DND-41 (cell line): ENCODE measurements around the gene BCL6.

Experiments
- ATAC-seq: fragments of 200-7000 bp; cut with Tn5 transposase; 3 replicates; pipeline ENCODE4 v1.9.1; 2021; ENCODE audit warnings: low read depth; ENCODE audit not compliant: insufficient read depth
- DNase-seq: peaks from one replicate; pipeline ENCODE4 v3.0.0-alpha.2; 2020
- H2AFZ ChIP-seq: 2 replicates; pipeline ENCODE4 v1.6.0; 2012; ENCODE audit warnings: low read depth, low read length
- H3K27ac ChIP-seq: 2 replicates; pipeline ENCODE4 v1.5.1; 2012; ENCODE audit warnings: low read length, inconsistent platforms
- H3K27me3 ChIP-seq: fragments of 200-600 bp; sonication (generic); 2 replicates; pipeline ENCODE4 v1.6.0; 2012; ENCODE audit warnings: low read length, mild to moderate bottlenecking, inconsistent platforms; ENCODE audit not compliant: insufficient read depth, poor library complexity
- H3K36me3 ChIP-seq: 2 replicates; pipeline ENCODE4 v1.5.1; 2012; ENCODE audit warnings: low read length, inconsistent platforms; ENCODE audit not compliant: insufficient read depth
- H3K4me1 ChIP-seq: 2 replicates; pipeline ENCODE4 v1.5.1; 2012; ENCODE audit warnings: mild to moderate bottlenecking, low read length; ENCODE audit not compliant: insufficient read depth
- H3K4me2 ChIP-seq: 2 replicates; pipeline ENCODE4 v1.6.0; 2012; ENCODE audit warnings: mild to moderate bottlenecking, moderate library complexity, low read length, inconsistent platforms; ENCODE audit not compliant: insufficient read depth
- H3K4me3 ChIP-seq, 2 experiments: fragments of 200-600 bp in 1 of 2; shearing (Covaris generic) in 1 of 2; 2 replicates each; pipeline ENCODE4 v1.5.1; 2012 to 2016; ENCODE audit warnings: inconsistent platforms in 2 of 2, low read length in 2 of 2, mild to moderate bottlenecking in 2 of 2, low read depth in 1 of 2, moderate library complexity in 1 of 2
- H3K79me2 ChIP-seq: 2 replicates; pipeline ENCODE4 v1.6.0; 2012; ENCODE audit warnings: low read length, inconsistent platforms; ENCODE audit not compliant: insufficient read depth
- H3K9ac ChIP-seq: 2 replicates; pipeline ENCODE4 v1.6.0; 2012; ENCODE audit warnings: low read depth, mild to moderate bottlenecking, inconsistent platforms, low read length, moderate library complexity
- H3K9me3 ChIP-seq: 2 replicates; pipeline ENCODE4 v1.5.1; 2012; ENCODE audit warnings: low read length, moderate library complexity, mild to moderate bottlenecking, inconsistent platforms; ENCODE audit not compliant: insufficient read depth, severe bottlenecking
- H4K20me1 ChIP-seq: 2 replicates; pipeline ENCODE4 v1.6.0; 2012; ENCODE audit warnings: low read length; ENCODE audit not compliant: insufficient read depth
- EZH2 ChIP-seq: IDR thresholded peaks from 3 replicates; pipeline ENCODE4 v1.6.1; 2012; ENCODE audit warnings: borderline replicate concordance, low read depth, mild to moderate bottlenecking, moderate library complexity, low read length, inconsistent platforms; ENCODE audit not compliant: severe bottlenecking
- TF ChIP-seq, protein P1 (sequence below): IDR thresholded peaks from 2 replicates; pipeline ENCODE4 v1.5.1; 2012; ENCODE audit warnings: borderline replicate concordance, low read length, moderate library complexity, mild to moderate bottlenecking; ENCODE audit not compliant: poor library complexity, severe bottlenecking; ENCODE audit errors: extremely low read depth

Gene BCL6

DNA sequence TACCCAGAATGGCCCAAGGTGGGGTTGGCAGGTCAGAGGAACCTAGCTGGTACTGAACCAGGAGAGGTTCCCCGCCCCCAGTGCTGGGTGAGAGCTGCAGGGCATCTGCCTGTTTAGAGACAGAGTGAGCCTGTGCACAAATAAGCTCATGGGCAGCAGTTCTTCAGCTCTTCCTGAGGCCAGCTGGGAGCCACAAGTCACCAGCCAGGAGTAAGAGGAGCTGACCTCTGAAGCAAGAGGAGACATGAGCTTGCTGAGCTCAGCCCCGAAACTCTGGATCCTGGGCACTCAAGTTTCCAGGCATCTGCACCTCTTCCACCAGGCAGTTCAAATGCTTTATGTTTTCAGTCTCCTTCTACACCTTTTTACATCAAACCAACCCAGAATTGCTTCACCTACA is 45.0 kb downstream of the BCL6 start:
- Histone ChIP-seq H3K4me3 (no peak overlapping the region), H3K27me3 (peaks cover 19% of the 10 kb centered on the region)

DNA sequence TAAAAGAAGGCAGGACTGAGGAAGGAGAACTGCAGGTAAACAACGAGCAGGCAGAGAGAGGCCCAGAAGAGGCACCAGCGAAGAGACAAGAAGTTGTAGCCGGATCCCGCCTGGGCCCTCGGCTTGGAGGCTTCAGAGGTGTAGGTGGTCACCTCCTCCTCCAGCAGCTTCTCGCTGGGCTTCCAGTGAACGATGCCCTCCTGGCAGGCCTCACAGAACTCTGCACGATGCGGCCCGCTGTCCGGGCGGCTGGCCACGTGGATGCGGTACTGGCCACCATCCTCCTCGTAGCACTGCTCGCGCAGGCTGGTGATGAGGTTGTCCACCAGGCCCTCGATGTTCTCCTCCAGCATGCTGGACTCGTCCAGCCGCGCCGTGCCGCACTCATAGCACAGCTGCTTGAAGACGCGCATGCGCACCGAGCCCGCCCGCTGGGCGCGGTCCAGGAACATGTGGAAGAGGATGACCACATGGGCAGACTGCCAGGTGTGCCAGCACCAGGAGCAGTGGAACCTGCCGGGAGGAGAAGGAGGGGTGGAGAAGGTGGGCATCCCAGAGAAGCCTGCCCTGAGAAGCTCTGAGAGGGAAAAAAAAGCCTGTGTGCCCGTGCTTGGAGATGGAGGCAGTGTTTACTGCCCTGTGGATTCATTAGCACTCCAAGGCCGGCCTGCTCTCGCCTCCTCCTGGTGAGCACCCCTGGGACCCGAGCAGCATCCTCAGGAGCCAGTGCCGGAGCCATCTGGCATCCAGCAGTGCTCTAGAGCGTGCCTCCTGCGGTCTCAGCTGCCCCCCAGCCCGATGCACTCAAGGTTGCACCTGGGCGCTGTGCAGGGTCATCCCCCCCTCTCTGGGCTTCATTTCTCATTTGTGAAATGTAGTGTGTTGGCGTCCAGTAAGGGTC is 46.5 kb downstream of the BCL6 start:
- DNase-seq, result no peak
- Histone ChIP-seq H3K79me2 (no peaks in the 10 kb centered on the region), H3K4me1 (no peaks in the 10 kb centered on the region), H3K4me2 (no peak overlapping the region), H4K20me1 (no peaks in the 10 kb centered on the region), H3K9ac (no peak overlapping the region), H3K4me3 (no peak overlapping the region), H3K27me3 (peaks cover 19% of the 10 kb centered on the region), H3K36me3 (no peaks in the 10 kb centered on the region), H2AFZ (no peak overlapping the region), H3K9me3 (no peaks in the 10 kb centered on the region), H3K27ac (no peak overlapping the region)
- no peak for TF ChIP-seq EZH2
- TF ChIP-seq, protein P1, sequence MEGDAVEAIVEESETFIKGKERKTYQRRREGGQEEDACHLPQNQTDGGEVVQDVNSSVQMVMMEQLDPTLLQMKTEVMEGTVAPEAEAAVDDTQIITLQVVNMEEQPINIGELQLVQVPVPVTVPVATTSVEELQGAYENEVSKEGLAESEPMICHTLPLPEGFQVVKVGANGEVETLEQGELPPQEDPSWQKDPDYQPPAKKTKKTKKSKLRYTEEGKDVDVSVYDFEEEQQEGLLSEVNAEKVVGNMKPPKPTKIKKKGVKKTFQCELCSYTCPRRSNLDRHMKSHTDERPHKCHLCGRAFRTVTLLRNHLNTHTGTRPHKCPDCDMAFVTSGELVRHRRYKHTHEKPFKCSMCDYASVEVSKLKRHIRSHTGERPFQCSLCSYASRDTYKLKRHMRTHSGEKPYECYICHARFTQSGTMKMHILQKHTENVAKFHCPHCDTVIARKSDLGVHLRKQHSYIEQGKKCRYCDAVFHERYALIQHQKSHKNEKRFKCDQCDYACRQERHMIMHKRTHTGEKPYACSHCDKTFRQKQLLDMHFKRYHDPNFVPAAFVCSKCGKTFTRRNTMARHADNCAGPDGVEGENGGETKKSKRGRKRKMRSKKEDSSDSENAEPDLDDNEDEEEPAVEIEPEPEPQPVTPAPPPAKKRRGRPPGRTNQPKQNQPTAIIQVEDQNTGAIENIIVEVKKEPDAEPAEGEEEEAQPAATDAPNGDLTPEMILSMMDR, result no peak
- ATAC-seq, result no peak

More for the DNA sequence above, 45.0 kb downstream of the BCL6 start:
- no peaks in the 10 kb centered on the region for H3K79me2 ChIP-seq
- no peak overlapping the region for H3K27ac ChIP-seq
- H4K20me1 ChIP-seq, result no peaks in the 10 kb centered on the region
- H3K4me1 ChIP-seq, result no peaks in the 10 kb centered on the region
- DNase-seq (no peak), ATAC-seq (no peak)
- no peaks in the 10 kb centered on the region for H3K36me3 ChIP-seq
- H3K9ac ChIP-seq, result no peak overlapping the region
- TF ChIP-seq EZH2, result no peak
- TF ChIP-seq, protein P1, result no peak
- H3K9me3 ChIP-seq, result no peaks in the 10 kb centered on the region
- no peak overlapping the region for H2AFZ ChIP-seq
- no peak overlapping the region for H3K4me2 ChIP-seq

DNA sequence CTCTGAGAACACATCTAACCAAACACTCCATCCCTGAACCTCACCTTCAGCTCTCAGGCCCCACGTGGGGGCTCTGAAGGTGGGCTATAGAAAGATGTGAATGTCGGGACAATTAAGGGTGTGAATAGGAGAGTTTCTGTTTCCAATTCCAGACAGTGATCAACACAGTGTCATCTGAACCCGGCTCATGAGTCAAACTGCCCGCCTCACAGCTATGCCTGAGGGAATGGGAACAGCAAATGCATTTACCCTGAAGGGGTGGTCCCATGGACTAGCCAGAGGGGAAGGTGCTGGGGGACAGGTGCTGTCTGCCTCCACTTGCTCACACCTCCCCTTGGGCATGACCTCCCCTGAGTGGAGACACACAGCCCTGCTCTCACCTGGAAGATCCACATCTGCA is 49.2 kb downstream of the BCL6 start:
- Histone ChIP-seq H3K4me2 (no peak overlapping the region), H2AFZ (no peak overlapping the region), H3K9me3 (no peaks in the 10 kb centered on the region), H3K27ac (no peak overlapping the region), H3K36me3 (no peaks in the 10 kb centered on the region), H3K27me3 (peaks cover 13% of the 10 kb centered on the region), H3K9ac (no peak overlapping the region), H3K4me1 (no peaks in the 10 kb centered on the region), H4K20me1 (no peaks in the 10 kb centered on the region), H3K79me2 (no peaks in the 10 kb centered on the region), H3K4me3 (no peak overlapping the region)
- DNase-seq, result no peak
- TF ChIP-seq, protein P1, result no peak
- no peak for TF ChIP-seq EZH2
- ATAC-seq, result no peak
